Nephron progenitor cell (in vitro differentiated cells): Measurements from ENCODE around the gene FAM234A.

Experiments used
- DNase-seq: peaks from one replicate; pipeline ENCODE4 v3.0.0; 2021
- H3K27ac Mint-ChIP-seq: 2 replicates; pipeline ENCODE4 v1.8.0; 2021; ENCODE audit warnings: mild to moderate bottlenecking, moderate library complexity, mixed read lengths
- H3K27me3 Mint-ChIP-seq: 2 replicates; pipeline ENCODE4 v1.8.0; 2021; ENCODE audit warnings: mild to moderate bottlenecking, low read depth, mixed read lengths; ENCODE audit not compliant: poor library complexity
- H3K36me3 Mint-ChIP-seq: 2 replicates; pipeline ENCODE4 v1.8.0; 2021; ENCODE audit warnings: low read depth, mixed read lengths
- H3K4me1 Mint-ChIP-seq: 2 replicates; pipeline ENCODE4 v1.8.0; 2021; ENCODE audit warnings: mixed read lengths
- H3K4me3 Mint-ChIP-seq: 2 replicates; pipeline ENCODE4 v1.8.0; 2021; ENCODE audit warnings: mild to moderate bottlenecking, moderate library complexity, mixed read lengths
- H3K9me3 Mint-ChIP-seq: 2 replicates; pipeline ENCODE4 v1.8.0; 2021; ENCODE audit warnings: mild to moderate bottlenecking, moderate library complexity, mixed read lengths
- CTCF ChIP-seq: fragments of 200-600 bp; sonication (generic); IDR thresholded peaks from 2 replicates; pipeline ENCODE4 v1.5.0; 2021; ENCODE audit warnings: antibody characterized with exemption

FAM234A gene

GRCh38 chr16:291539-291938 lies 56.9 kb downstream of the FAM234A start:
- H3K36me3 Mint-ChIP-seq: peaks cover 20% of the 10 kb centered on the region
- H3K4me3 Mint-ChIP-seq: no peak overlapping the region

GRCh38 chr16:293043-293775 lies 58.6 kb downstream of the FAM234A start:
- no peaks in the 10 kb centered on the region for H3K9me3 Mint-ChIP-seq
- peaks cover 4% of the 10 kb centered on the region for H3K36me3 Mint-ChIP-seq
- H3K27me3 Mint-ChIP-seq: no peaks in the 10 kb centered on the region
- no peak for TF ChIP-seq CTCF
- no peak for DNase-seq
- no peaks in the 10 kb centered on the region for H3K4me1 Mint-ChIP-seq
- no peak overlapping the region for H3K27ac Mint-ChIP-seq
- no peak overlapping the region for H3K4me3 Mint-ChIP-seq

More at GRCh38 chr16:291539-291938, 56.9 kb downstream of the FAM234A start:
- Mint-ChIP-seq H3K27me3 (no peaks in the 10 kb centered on the region), H3K9me3 (peaks cover 1% of the 10 kb centered on the region), H3K4me1 (no peaks in the 10 kb centered on the region), H3K27ac (no peak overlapping the region)
- TF ChIP-seq CTCF: no peak
- no peak for DNase-seq

- no peak for TF ChIP-seq CTCF
- H3K27me3 Mint-ChIP-seq: no peaks in the 10 kb centered on the region
- no peak overlapping the region for H3K27ac Mint-ChIP-seq
- H3K4me3 Mint-ChIP-seq: no peak overlapping the region
- no peaks in the 10 kb centered on the region for H3K4me1 Mint-ChIP-seq
- no peaks in the 10 kb centered on the region for H3K9me3 Mint-ChIP-seq
- H3K36me3 Mint-ChIP-seq: peaks cover 4% of the 10 kb centered on the region
- DNase-seq: no peak
These were observed 61.7 kb downstream of the FAM234A start for GRCh38 chr16:296276-296675.

GRCh38 chr16:296806-297510 lies 62.3 kb downstream of the FAM234A start:
- no peak for TF ChIP-seq CTCF
- Mint-ChIP-seq H3K27ac (no peak overlapping the region), H3K36me3 (peaks cover 4% of the 10 kb centered on the region), H3K4me3 (no peak overlapping the region), H3K27me3 (no peaks in the 10 kb centered on the region), H3K4me1 (no peaks in the 10 kb centered on the region), H3K9me3 (no peaks in the 10 kb centered on the region)
- DNase-seq: no peak

DNA sequence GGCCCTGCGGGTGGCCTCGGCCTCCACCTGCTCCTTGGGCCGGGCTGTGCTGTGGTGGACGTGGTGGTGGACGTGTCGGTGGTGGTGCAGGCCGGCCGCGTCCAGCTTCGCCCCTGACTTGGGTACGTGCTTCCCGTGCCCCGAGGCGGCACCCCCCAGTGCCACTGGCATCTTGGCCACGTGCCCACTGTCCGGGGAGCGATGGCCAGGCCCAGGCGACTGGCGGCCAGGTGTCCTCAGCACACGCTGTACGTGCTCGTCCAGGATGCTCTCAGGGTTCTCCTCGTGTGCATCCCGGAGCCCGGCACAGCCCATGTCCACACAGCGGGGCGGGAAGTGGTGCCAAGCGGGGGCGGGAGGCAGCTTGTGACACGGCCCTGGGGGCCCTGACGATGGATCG lies 63.2 kb downstream of the FAM234A start:
- no peaks in the 10 kb centered on the region for H3K4me1 Mint-ChIP-seq
- TF ChIP-seq CTCF: no peak
- no peaks in the 10 kb centered on the region for H3K36me3 Mint-ChIP-seq
- no peaks in the 10 kb centered on the region for H3K9me3 Mint-ChIP-seq
- no peaks in the 10 kb centered on the region for H3K27me3 Mint-ChIP-seq
- H3K27ac Mint-ChIP-seq: no peak overlapping the region
- no peak overlapping the region for H3K4me3 Mint-ChIP-seq
- DNase-seq: no peak
